Stimulated activated CD4-positive, alpha-beta T cell treated with anti-CD3 and anti-CD28 coated beads, Interleukin-1b, Interleukin-23, amount 100 ng/mL, for 1 hour (primary cell): ENCODE measurements around the gene PRKCE.
"Not testable (repeated sequence)": the region's sequence is repeated elsewhere in the genome, so short reads cannot be mapped to it uniquely, and the experiment has no call there.

ENCODE experiments used
- DNase-seq, 2 donors: peaks; one replicate each; pipeline ENCODE4 v3.0.0-alpha.2; 2020; ENCODE audit warnings: low read depth in 2 of 2

PRKCE gene

GRCh38 chr2:46193356-46193755 lies 541.9 kb downstream of the PRKCE start:
- DNase-seq: no peak

- no peak for DNase-seq
Observed at GRCh38 chr2:46193855-46194254, 542.4 kb downstream of the PRKCE start.

- no peak for DNase-seq
Observed at GRCh38 chr2:46194856-46195255, 543.4 kb downstream of the PRKCE start.

GRCh38 chr2:46195819-46196218 lies 544.3 kb downstream of the PRKCE start:
- no peak for DNase-seq

GRCh38 chr2:46196871-46197462 lies 545.5 kb downstream of the PRKCE start:
- DNase-seq: no peak

- no peak for DNase-seq
Observed at GRCh38 chr2:46197672-46198071, 546.2 kb downstream of the PRKCE start.

GRCh38 chr2:46198164-46198883 lies 546.8 kb downstream of the PRKCE start:
- DNase-seq: no peak

GRCh38 chr2:46198966-46199365 lies 547.5 kb downstream of the PRKCE start:
- DNase-seq: no peak

- no peak for DNase-seq
Observed at GRCh38 chr2:46200100-46200690, 548.7 kb downstream of the PRKCE start.

GRCh38 chr2:46200861-46201605 lies 549.6 kb downstream of the PRKCE start:
- no peak for DNase-seq

GRCh38 chr2:46202453-46202852 lies 551.0 kb downstream of the PRKCE start:
- DNase-seq: no peak

- no peak for DNase-seq
Observed at GRCh38 chr2:46202987-46203386, 551.5 kb downstream of the PRKCE start.

GRCh38 chr2:46203636-46204035 lies 552.2 kb downstream of the PRKCE start:
- DNase-seq: not testable (repeated sequence)

- no peak for DNase-seq
Observed at GRCh38 chr2:46207591-46207990, 556.1 kb downstream of the PRKCE start.

- DNase-seq: no peak
Observed at GRCh38 chr2:46208766-46209165, 557.3 kb downstream of the PRKCE start.

GRCh38 chr2:46210063-46210462 lies 558.6 kb downstream of the PRKCE start:
- no peak for DNase-seq

GRCh38 chr2:46211461-46211860 lies 560.0 kb downstream of the PRKCE start:
- no peak for DNase-seq

- no peak for DNase-seq
Observed at GRCh38 chr2:46213906-46214305, 562.4 kb downstream of the PRKCE start.

- DNase-seq: no peak
Observed at GRCh38 chr2:46216213-46216612, 564.7 kb downstream of the PRKCE start.

- DNase-seq: not testable (repeated sequence)
Observed at GRCh38 chr2:46223514-46223913, 572.0 kb downstream of the PRKCE start.

- no peak for DNase-seq
Observed at GRCh38 chr2:46225150-46225625, 573.7 kb downstream of the PRKCE start.

- DNase-seq: no peak
Observed at GRCh38 chr2:46225730-46226129, 574.3 kb downstream of the PRKCE start.
